Astrocyte of the hippocampus (primary cell): ENCODE results near the gene SLC38A4.

Experiments
- DNase-seq: peaks from one replicate; pipeline ENCODE4 v3.0.0; 2011; ENCODE audit warnings: low read depth, low spot score

Gene SLC38A4

GRCh38 chr12:46814143-46814542, 11.7 kb downstream of the SLC38A4 start:
- no peak for DNase-seq

- DNase-seq, result no peak
These were observed 14.6 kb downstream of the SLC38A4 start for GRCh38 chr12:46811185-46811584.

- no peak for DNase-seq
These were observed 16.7 kb downstream of the SLC38A4 start for GRCh38 chr12:46808955-46809697.

GRCh38 chr12:46808317-46808716, 17.5 kb downstream of the SLC38A4 start:
- DNase-seq, result no peak

DNA sequence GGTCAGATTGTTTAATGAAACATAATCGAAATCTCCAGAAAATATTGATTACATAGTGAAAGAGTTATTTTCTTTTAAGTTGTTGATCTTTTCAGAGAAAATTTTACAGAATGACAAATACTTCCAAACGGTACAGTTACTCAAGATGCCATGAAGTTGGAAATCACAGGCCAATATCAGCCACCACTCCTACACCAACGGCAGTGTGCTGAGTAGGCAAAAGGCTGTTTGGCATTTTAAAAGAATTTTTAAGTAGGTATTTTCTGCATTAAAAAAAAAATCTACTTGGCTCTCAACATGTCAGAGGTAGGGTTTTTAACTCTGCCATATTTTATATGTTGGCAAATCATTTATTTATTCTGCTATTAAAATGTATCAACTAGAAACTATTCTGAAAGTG, 21.7 kb downstream of the SLC38A4 start:
- DNase-seq, result no peak

DNA sequence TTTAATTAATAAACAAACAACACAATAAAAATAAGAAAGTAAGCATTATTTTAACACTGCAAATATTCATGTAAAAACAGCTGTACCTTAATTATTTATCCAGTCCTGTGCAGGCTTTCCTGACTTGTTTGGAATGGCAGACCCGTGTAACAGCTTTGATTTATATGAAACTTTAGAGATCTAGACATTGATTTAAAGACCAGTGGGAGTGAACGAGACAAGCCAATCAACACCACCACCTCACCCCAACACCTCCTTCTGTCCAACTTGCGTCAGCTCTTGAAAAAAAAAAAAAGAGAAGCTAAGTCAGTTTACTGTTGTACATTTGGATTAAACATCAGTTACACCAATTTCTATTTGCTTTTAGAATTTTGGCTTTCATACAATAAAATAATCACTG, 22.3 kb downstream of the SLC38A4 start:
- no peak for DNase-seq

DNA sequence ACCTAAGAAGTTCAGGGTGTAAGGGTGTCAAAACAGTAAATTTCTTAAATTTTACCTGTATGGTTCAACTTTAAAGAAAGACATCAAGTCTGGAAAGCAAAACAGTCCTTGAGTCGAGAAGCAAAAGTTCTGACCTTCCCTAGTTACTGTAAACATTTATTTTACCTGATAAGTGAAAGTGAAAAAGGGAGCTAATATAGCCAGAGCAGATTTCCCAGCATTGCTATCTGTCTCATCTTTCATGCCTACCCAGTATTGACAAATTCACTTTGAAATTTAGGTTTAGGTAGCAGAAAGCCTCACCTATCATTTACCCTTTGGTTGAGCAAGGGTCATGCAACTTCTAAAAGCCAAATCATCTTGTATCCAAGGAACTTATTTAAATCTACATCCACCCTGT, 24.5 kb downstream of the SLC38A4 start:
- DNase-seq, result no peak

- no peak for DNase-seq
These were observed 25.6 kb downstream of the SLC38A4 start for GRCh38 chr12:46800160-46800559.

- no peak for DNase-seq
These were observed 27.1 kb downstream of the SLC38A4 start for GRCh38 chr12:46798648-46799047.

DNA sequence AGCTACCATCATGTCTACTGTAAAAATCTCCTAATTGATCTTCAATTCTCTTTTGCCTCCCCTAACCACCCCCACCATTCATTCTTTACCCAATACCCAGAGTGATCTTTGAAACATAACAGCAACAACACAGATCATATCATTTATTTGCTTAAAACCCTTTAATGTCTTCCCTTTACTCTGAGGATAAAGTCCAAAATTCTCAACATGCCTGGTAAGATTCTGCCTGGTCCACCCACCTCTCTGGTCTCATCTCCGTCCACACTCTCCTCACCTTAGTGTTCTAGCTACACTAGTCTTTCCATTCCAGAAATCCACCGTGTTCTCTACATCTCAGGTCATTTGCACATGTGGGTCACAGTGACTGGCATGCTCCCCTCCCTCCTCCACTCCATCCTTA, 27.7 kb downstream of the SLC38A4 start:
- DNase-seq, result no peak

DNA sequence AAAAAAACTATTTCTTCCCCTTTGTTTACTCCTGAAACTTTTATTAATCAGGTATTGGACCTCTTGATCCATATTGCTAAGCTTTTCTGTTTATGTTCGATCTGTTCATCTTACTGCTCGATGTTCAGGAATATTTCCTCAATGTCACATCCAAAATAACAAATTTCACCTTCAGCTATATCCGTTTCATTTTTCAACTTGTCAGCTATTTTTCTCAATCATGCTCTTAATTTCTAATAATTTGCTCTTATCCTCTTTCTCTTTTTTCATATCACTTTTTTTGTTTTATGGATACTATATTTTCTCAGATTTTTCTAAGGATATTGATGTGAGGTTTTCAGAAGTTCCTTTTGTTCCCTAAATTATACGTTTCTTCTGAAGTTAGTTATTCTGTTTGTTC, 29.8 kb downstream of the SLC38A4 start:
- DNase-seq, result no peak

GRCh38 chr12:46794593-46795190, 31.1 kb downstream of the SLC38A4 start:
- DNase-seq, result no peak

DNA sequence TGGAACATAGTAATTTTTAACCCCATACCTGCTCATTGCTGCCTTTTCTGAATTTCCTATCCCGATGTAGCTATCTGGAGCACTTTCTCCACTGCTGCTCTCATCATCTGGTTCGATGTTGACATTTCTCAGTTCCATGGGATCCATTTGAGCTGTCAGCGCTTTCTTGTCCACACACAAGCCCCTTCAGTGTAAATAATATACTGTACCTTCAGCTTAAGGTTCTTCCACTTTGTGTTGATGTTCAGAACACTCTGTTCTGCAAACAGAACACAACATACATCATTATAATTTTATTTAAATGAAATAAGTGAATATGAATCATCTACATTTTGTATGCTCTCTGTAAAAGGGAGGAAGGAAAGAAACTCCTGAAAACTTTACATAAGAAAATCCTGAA, 32.9 kb downstream of the SLC38A4 start:
- DNase-seq, result no peak

- no peak for DNase-seq
These were observed 35.7 kb downstream of the SLC38A4 start for GRCh38 chr12:46790066-46790465.

- DNase-seq, result no peak
These were observed 37.5 kb downstream of the SLC38A4 start for GRCh38 chr12:46788072-46788887.

DNA sequence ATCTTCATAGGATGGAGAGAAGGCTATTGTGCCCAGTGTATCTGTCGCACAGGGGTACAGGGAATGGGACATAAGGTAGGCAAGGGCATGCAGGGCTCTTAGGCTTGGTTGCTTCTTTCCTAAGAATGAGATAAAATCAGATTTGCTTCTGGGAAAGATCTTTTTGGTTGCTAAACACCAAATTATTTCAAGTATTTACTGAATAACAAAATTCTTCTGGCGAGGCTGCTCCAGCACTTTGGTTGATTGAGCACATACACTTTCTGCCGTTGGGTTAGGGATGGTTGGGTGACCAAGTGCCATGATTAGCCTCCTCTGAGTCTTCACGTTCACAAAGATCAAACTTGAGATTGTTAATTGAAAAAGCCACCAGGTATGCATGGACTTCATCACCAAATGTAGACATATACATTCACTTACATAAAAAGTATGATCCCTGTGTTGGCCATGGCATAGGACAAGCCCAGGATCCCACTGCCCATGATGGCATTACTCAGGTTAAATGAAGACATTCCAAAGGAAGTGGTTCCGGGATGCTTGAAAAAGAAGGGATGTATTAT, 38.2 kb downstream of the SLC38A4 start:
- no peak for DNase-seq

GRCh38 chr12:46786774-46787173, 39.0 kb downstream of the SLC38A4 start:
- peak; percentile 8 for DNase-seq

- no peak for DNase-seq
These were observed 40.4 kb downstream of the SLC38A4 start for GRCh38 chr12:46785382-46785781.

- DNase-seq, result no peak
These were observed 41.9 kb downstream of the SLC38A4 start for GRCh38 chr12:46783871-46784270.

- no peak for DNase-seq
These were observed 45.9 kb downstream of the SLC38A4 start for GRCh38 chr12:46779879-46780278.

DNA sequence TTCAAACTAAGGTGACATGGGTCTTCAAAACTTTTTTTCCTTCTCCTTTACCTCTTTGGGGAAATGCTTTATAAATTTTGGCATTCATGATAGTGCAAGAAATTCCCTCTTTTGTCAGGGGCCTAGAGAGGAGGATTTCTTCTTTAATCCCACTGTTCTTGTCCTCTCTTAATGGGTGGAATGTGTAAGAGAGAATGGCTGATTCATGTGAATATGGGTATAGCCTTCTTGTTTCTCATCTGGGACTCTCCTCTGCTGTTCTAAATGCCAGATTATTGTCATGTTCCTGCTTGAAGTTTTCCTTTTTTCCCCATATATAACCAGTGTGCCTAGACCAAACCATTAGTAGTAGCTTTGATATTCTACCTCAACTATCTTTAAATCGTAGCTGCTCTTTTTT, 46.7 kb downstream of the SLC38A4 start:
- DNase-seq, result no peak

- DNase-seq, result no peak
These were observed 47.4 kb downstream of the SLC38A4 start for GRCh38 chr12:46778415-46778814.
